Adipocyte (in vitro differentiated cells): ENCODE results near the gene ZKSCAN4.

Experiments
- DNase-seq: peaks from one replicate; pipeline ENCODE4 v3.0.0-alpha.2; 2015; ENCODE audit warnings: low read depth
- H3K27me3 ChIP-seq: replicated peaks from 2 replicates; pipeline ENCODE4 v1.7.0; 2013; ENCODE audit warnings: mild to moderate bottlenecking, low read length, moderate library complexity; ENCODE audit not compliant: control insufficient read depth, insufficient read depth
- H3K36me3 ChIP-seq: 2 replicates; pipeline ENCODE4 v1.7.0; 2013; ENCODE audit warnings: low read length, mild to moderate bottlenecking, moderate library complexity; ENCODE audit not compliant: control insufficient read depth, insufficient read depth, severe bottlenecking
- H3K4me1 ChIP-seq: 2 replicates; pipeline ENCODE4 v1.7.0; 2013; ENCODE audit warnings: mild to moderate bottlenecking, low read length, moderate library complexity; ENCODE audit not compliant: control insufficient read depth, insufficient read depth
- H3K4me3 ChIP-seq: 2 replicates; pipeline ENCODE4 v1.7.0; 2013; ENCODE audit warnings: mild to moderate bottlenecking, low read length, moderate library complexity
- H3K9ac ChIP-seq: 2 replicates; pipeline ENCODE4 v1.7.0; 2013; ENCODE audit warnings: mild to moderate bottlenecking, low read length, moderate library complexity
- H3K9me3 ChIP-seq: 2 replicates; pipeline ENCODE4 v1.7.0; 2013; ENCODE audit warnings: mild to moderate bottlenecking, low read length, moderate library complexity; ENCODE audit not compliant: control insufficient read depth

The ZKSCAN4 gene

DNA sequence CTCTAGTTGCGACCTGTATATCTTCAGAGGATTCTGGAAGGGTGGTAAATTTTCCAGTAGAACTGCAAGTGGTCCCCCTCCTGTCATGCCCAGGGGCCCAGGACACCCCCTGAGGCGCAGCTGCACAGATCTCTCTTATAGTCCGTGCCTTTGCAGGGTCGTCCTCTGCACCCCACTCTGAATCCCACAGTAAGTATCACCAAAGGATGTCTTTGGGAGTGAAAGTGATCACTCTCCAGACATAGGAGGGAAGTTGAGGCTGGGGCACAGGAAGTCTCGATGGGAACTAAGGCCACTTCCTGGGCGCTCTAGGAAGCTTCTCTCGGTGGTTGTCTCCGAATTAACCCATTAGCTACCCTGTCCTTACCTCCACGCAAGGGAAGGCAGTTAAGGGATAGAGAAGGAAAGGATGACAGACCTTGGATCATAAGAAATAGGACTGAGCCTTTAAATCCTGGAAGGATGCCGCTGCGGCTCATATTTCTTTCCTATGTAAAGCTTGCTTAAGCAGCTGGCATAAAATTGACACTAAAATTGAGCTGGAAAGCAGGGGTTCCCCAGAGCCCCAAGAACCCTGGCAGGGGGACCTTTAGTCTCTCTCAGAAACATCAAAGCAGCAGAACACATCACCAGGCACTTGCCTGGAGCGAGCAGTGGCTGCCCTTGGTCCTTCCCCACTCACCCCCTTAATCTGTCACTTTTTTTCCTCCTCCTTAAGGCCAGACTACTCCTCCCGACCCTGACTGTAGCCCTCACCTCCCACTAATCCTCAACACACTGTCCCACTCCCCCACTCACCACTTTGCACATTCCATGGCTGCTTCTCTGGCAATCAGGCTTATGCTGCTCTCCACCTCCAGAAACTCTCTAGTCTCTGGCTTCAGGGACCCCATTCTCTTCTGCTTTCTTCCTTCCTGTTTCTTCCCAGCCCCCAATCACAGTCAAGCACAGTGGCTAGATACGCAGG lies at the start of gene ZKSCAN4:
TSS of gene ZKSCAN4 (minus strand) at position 261 of the 967 bp plus-strand sequence. CDS start 289 bp downstream, outside the sequence.
- peaks cover 24% of the 10 kb centered on the region for H3K4me1 ChIP-seq
- H3K4me3 ChIP-seq: peak within 1 kb of the TSS; percentile 98
- peak within 1 kb of the TSS; percentile 91 for H3K9ac ChIP-seq
- no peaks in the 10 kb centered on the region for H3K9me3 ChIP-seq
- DNase-seq: peak; percentile 92
- H3K27me3 ChIP-seq: no peaks in the 10 kb centered on the region
- peaks cover 10% of the 10 kb centered on the region for H3K36me3 ChIP-seq

DNA sequence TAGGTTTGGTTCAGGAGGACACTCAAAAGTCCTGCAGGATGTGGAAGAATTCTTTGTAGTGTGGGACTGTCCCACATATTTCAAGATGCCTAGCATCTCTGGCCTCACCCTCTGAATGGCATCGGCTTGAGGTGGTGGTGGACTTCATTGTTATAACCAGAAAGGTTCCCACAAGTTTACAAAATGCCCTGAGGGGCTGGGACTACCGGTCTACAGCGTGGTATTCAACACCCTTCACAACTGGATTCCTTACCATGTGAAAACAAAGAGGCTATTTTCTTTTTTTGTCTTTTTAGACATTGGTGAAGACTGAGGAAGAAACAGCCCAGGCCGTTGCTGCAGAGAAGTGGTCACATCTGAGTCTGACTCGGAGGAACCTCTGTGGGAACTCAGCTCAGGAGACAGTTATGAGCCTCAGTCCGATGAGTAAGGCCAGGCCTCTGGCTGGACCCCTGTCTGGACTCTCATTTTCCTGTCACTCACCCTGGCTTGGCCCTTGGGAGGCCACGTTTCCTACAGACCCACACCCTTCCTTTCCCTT lies 44.5 kb upstream of the ZKSCAN4 start:
- no peak for DNase-seq
- Histone ChIP-seq H3K36me3 (peaks cover 25% of the 10 kb centered on the region), H3K27me3 (no peaks in the 10 kb centered on the region), H3K9ac (no peak overlapping the region), H3K4me1 (no peaks in the 10 kb centered on the region), H3K4me3 (no peak overlapping the region), H3K9me3 (no peaks in the 10 kb centered on the region)

DNA sequence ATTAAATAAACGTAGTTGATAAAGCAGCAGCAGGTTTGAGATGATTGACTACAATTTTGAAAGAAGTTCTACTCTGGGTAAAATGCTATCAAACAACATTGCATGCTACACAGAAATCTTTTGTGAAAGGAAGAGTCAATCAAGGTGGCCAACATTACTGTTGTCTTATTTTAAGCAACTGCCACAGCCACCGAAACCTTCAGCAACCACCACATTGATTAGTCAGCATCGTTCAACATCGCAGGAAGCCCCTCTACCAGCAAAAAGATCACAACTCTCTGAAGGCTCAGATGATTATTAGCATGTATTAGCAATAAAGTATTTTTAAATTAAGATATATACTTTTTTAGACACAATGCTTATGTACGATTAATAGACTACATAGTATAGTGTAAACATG lies 43.3 kb upstream of the ZKSCAN4 start:
- Histone ChIP-seq H3K27me3 (no peaks in the 10 kb centered on the region), H3K9me3 (no peaks in the 10 kb centered on the region), H3K36me3 (peaks cover 16% of the 10 kb centered on the region), H3K4me3 (no peak overlapping the region), H3K4me1 (no peaks in the 10 kb centered on the region), H3K9ac (no peak overlapping the region)
- no peak for DNase-seq

DNA sequence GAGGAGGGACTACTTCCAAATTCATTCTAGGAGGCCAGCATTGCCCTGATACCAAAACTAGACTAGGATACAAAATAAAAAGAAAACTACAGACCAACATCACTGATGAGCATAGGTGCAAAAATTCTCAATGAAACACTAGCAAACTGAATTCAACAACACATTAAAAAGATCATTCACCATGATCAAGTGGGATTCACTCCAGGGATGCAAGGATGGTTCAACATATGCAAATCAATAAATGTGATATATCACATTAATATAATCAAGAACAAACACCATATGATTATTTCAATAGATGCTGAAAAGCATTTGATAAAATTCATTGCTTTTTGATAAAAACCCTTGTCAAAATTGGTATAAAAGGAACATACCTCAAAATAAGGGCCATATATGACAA lies 39.5 kb upstream of the ZKSCAN4 start:
- H3K9me3 ChIP-seq: no peaks in the 10 kb centered on the region
- H3K4me3 ChIP-seq: no peak overlapping the region
- H3K9ac ChIP-seq: no peak overlapping the region
- no peaks in the 10 kb centered on the region for H3K27me3 ChIP-seq
- DNase-seq: no peak
- no peaks in the 10 kb centered on the region for H3K4me1 ChIP-seq
- peaks cover 26% of the 10 kb centered on the region for H3K36me3 ChIP-seq

DNA sequence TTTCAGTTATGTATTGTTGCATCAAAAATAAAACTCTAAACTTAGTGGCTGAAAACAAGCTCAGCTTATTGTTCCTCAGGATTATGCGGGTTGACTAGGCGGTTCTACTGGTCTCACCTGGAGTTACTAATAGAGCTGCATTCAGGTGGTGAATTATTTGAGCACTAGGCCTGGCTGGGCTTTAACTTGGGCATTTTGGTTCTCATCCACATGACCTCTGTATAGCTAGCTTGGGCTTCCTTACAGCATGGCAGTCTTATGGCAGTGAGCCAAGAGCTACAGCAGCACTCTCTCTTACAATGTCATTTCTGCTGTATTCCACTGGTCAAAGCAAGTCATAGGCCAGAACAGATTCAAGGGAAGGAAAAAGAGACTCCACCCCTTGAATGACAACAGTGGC lies 30.9 kb upstream of the ZKSCAN4 start:
- Histone ChIP-seq H3K4me3 (no peak overlapping the region), H3K36me3 (peaks cover 32% of the 10 kb centered on the region), H3K27me3 (no peaks in the 10 kb centered on the region), H3K9ac (no peak overlapping the region), H3K9me3 (peaks cover 5% of the 10 kb centered on the region), H3K4me1 (peaks cover 17% of the 10 kb centered on the region)
- DNase-seq: no peak

DNA sequence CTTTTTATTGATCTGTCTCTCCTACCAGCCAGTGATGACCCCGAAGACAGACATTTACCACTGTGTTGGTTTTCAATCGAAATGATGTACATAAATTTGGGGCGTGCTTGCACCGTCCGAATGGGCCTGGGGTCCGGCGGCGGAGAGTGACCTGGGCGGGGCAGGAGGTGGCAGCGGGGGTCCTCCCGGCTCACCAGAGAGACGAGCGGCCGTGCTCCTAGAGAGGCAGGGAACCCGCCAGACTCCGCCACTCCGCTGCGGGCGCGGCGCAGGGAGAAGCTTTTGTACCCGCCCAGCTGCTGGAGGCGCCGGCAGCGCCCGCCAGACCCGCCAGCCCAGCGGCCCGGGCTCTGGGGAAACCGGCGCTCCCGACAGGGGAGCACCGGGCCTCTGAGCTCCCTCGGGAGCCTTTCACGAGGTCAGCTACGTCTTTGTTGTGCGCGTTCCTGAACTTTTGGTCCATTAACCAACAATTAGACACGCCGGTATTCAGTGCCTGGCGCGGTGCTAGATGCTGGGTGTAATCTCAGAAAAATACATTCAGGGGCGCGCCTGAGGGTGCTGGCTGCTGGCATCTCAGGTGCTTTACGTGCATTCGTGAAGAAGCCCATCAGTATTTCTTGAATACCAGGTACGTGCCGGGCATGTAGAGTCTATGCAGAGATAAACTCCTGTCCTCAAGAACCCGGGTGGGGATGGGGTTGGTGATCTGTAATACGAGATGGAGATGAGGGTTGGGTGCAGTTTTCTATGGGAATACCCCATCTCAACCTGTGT lies 29.4 kb upstream of the ZKSCAN4 start, which contains the start of gene PGBD1:
TSS of gene PGBD1 (plus strand) at position 285 of the 777 bp plus-strand sequence. CDS start 2,242 bp downstream, outside the sequence.
- peak within 1 kb of the TSS; percentile 95 for H3K4me3 ChIP-seq
- peaks cover 30% of the 10 kb centered on the region for H3K36me3 ChIP-seq
- H3K9me3 ChIP-seq: peaks cover 5% of the 10 kb centered on the region
- H3K27me3 ChIP-seq: no peaks in the 10 kb centered on the region
- peak; percentile 89 for DNase-seq
- peak within 1 kb of the TSS; percentile 93 for H3K9ac ChIP-seq
- H3K4me1 ChIP-seq: peaks cover 23% of the 10 kb centered on the region

DNA sequence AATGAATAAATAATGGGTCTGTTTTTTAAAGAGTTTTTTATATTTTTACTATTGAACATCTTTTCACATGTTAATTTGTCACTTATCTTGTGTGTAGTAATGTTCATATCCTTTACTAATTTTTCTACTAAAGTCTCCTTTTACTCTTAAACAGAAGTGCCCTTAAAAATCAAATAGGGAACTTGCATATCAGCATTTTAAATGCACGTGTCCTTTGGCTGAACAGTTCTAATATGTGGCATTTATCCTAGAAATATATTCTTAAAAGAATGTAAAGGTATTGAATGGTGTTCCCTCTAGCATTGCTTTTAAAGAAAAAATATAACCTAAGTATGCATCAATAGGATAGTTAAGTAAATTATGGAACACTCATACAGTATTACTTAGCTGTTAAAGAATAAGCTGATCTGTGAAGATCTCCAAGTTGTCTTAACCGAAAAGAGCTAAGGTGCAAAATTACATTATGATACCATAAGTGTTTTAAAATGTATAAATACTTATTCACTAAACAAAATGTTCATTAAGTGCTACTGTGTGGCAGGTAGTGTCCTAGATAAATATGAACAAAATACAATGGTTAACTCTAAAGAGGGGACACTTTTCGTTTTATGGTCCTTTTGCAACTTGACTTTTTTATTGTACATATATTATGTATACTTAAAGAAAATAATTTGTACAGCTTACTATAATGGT lies 28.7 kb upstream of the ZKSCAN4 start:
- Histone ChIP-seq H3K9ac (peak overlapping the region; percentile 93), H3K36me3 (peaks cover 31% of the 10 kb centered on the region), H3K4me1 (peaks cover 23% of the 10 kb centered on the region), H3K4me3 (peak overlapping the region; percentile 95), H3K9me3 (peaks cover 5% of the 10 kb centered on the region), H3K27me3 (no peaks in the 10 kb centered on the region)
- no peak for DNase-seq

DNA sequence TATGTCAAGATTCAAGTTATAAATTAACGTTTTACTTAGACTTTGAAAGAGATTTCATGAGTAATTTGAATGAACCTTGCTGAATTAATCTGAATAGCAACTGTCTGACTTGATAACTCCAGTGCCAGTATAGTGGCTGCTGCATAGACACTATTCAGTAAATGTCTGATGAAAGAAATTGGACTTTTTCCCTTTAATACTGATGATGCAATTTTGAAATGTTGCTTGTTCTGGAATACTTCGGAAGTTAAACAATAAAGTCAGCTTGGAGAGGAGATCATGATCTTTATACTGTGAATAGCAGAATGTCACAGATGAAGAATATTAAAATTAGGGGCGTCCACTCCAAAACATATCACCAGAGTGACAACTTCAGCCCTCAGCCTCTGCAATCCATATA lies 25.7 kb upstream of the ZKSCAN4 start:
- peak; percentile 19 for DNase-seq
- Histone ChIP-seq H3K27me3 (no peaks in the 10 kb centered on the region), H3K9me3 (no peaks in the 10 kb centered on the region), H3K36me3 (peaks cover 29% of the 10 kb centered on the region), H3K9ac (no peak overlapping the region), H3K4me3 (no peak overlapping the region), H3K4me1 (peaks cover 23% of the 10 kb centered on the region)

DNA sequence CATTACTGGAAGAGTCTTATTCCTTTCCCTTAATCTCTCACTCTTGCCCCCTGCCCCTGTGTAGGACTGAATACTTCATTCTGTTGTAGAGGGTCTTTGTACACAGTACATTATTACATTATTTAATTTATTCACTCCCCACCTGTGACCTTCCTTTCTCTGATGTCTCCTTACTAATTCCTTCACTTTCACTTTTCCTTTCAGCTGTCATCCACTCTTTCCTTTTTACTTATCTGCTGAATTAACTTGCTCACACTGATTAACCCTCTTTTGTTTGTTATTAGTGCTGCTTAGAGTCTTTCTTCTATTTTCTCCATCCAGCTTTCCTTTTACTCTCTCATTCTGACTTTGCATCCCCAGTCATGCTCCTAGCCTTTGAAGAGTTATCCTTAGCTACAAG lies 22.8 kb upstream of the ZKSCAN4 start:
- no peak for DNase-seq
- Histone ChIP-seq H3K36me3 (peaks cover 40% of the 10 kb centered on the region), H3K27me3 (no peaks in the 10 kb centered on the region), H3K4me3 (no peak overlapping the region), H3K4me1 (peaks cover 16% of the 10 kb centered on the region), H3K9me3 (no peaks in the 10 kb centered on the region), H3K9ac (no peak overlapping the region)

DNA sequence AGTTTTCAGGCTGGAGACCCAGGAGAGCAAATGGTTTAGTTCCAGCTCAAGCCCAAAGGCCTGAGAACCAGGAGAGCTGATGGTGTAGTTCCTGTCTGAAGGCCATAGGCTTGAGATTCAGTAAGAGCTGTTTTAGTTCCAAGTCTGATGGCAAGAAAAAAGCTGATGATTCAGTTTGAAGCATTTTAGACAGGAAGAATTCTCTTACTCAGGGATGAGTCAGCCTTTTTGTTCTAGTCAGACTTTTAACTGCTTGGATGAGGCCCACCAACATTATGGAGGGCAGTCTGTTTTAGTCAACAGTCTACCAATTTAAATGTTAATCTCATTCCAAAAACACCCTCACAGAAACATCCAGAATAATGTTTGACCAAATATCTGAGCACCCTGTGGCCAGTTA lies 17.4 kb upstream of the ZKSCAN4 start:
- Histone ChIP-seq H3K36me3 (peaks cover 20% of the 10 kb centered on the region), H3K9me3 (no peaks in the 10 kb centered on the region), H3K27me3 (no peaks in the 10 kb centered on the region), H3K4me1 (peaks cover 31% of the 10 kb centered on the region), H3K4me3 (peak overlapping the region; percentile 7), H3K9ac (peak overlapping the region; percentile 33)
- peak; percentile 76 for DNase-seq
